Small intestine (tissue), 7 donors: ENCODE data around the gene IFNGR1. TPM values are rescaled to one million over a fixed set of nuclear protein-coding genes. Genes with fewer than 3 reads are reported as not detected.

Experiments
- DNase-seq, 2 donors: peaks; one replicate each; pipeline versions ENCODE4 v3.0.0 to v3.0.0-alpha.2; 2013
- FAIRE-seq: peaks from 2 replicates; lab custom pipeline; 2012; peaks lifted over from hg19 to GRCh38; lab: Jason Lieb, UNC
- H3K27ac ChIP-seq, 3 donors: one replicate each; pipeline ENCODE4 v1.5.1; 2013; ENCODE audit warnings: low read length in 2 of 3, mild to moderate bottlenecking in 2 of 3, control low read depth in 1 of 3, inconsistent platforms in 1 of 3, low read depth in 1 of 3, moderate library complexity in 1 of 3
- H3K27me3 ChIP-seq, 3 donors: one replicate each; pipeline ENCODE4 v1.6.1; 2013; ENCODE audit warnings: low read length in 3 of 3, inconsistent platforms in 1 of 3; ENCODE audit not compliant: control insufficient read depth in 3 of 3, insufficient read depth in 3 of 3
- H3K36me3 ChIP-seq, 3 donors: one replicate each; pipeline ENCODE4 v1.6.1; 2013; ENCODE audit warnings: low read length in 3 of 3, inconsistent platforms in 1 of 3, low read depth in 1 of 3, mild to moderate bottlenecking in 1 of 3, moderate library complexity in 1 of 3; ENCODE audit not compliant: control insufficient read depth in 3 of 3, insufficient read depth in 2 of 3
- H3K4me1 ChIP-seq, 3 donors: one replicate each; pipeline ENCODE4 v1.6.1; 2013; ENCODE audit warnings: low read length in 2 of 3, inconsistent platforms in 1 of 3, low read depth in 1 of 3, mild to moderate bottlenecking in 1 of 3, moderate library complexity in 1 of 3; ENCODE audit not compliant: control insufficient read depth in 3 of 3, insufficient read depth in 2 of 3
- H3K4me3 ChIP-seq, 3 donors: one replicate each; pipeline ENCODE4 v1.5.1; 2013; ENCODE audit warnings: low read length in 3 of 3, control low read depth in 1 of 3, inconsistent platforms in 1 of 3, low read depth in 1 of 3, mild to moderate bottlenecking in 1 of 3, moderate library complexity in 1 of 3
- H3K9me3 ChIP-seq, 2 donors: one replicate each; pipeline ENCODE4 v1.6.1; 2013; ENCODE audit warnings: low read depth in 1 of 2, low read length in 1 of 2; ENCODE audit not compliant: control insufficient read depth in 2 of 2, insufficient read depth in 1 of 2
- WGBS, 3 donors: extraction: QIAGEN DNeasy Blood & Tissue Kit; methylation state at CpG; one replicate each; pipeline ENCODE4 v1.1.7; 2013; 5-methylcytosine and 5-hydroxymethylcytosine counted together
- polyA plus RNA-seq, 4 donors: library from polyadenylated mRNA; stranded (reverse) in 3 of 4; unstranded in 1 of 4; fragments of 200-250 nt in 3 of 4; fragments of 120-200 nt in 1 of 4; gene quantifications; one replicate each; pipeline versions ENCODE4 v1.2.1 to v1.2.3, GENCODE V29; 2013
- donor health status: healthy with polysubstance abuse.
- donor health status: control.
- donor health status: control.
- donor health status: Bipolar disorder and iron deficiency.
- donor health status: healthy.

The IFNGR1 gene
- polyA plus RNA-seq, 4 donors: 78.1 to 109 (median 90.5) TPM

- Histone ChIP-seq H3K4me3 (no peak overlapping the region), H3K36me3 (peaks cover 9 to 20% (median 13%) of the 10 kb centered on the region in 3 donors), H3K27ac (no peak overlapping the region), H3K9me3 (peaks cover 0 to 27% of the 10 kb centered on the region in 2 donors), H3K27me3 (no peaks in the 10 kb centered on the region), H3K4me1 (peaks cover 0 to 3% (median 2%) of the 10 kb centered on the region in 3 donors)
- WGBS, 3 donors: 24 to 46% (median 31%) methylated on average over 1 of the region's 1 CpG
- FAIRE-seq (no peak), DNase-seq (no peak)
Observed at GRCh38 chr6:137206577-137206976, 12.6 kb downstream of the IFNGR1 start.

GRCh38 chr6:137203256-137203655 is 15.9 kb downstream of the IFNGR1 start:
- FAIRE-seq (no peak), DNase-seq (no peak)
- WGBS, 3 donors: 98 to 99% (median 98%) methylated on average over 2 of the region's 2 CpGs
- no peaks in the 10 kb centered on the region for H3K4me1 ChIP-seq
- peaks cover 17 to 20% (median 18%) of the 10 kb centered on the region in 3 donors for H3K36me3 ChIP-seq
- peaks cover 0 to 6% of the 10 kb centered on the region in 2 donors for H3K9me3 ChIP-seq
- no peaks in the 10 kb centered on the region for H3K27me3 ChIP-seq
- H3K27ac ChIP-seq: no peak overlapping the region
- no peak overlapping the region for H3K4me3 ChIP-seq

- Histone ChIP-seq H3K4me3 (no peak overlapping the region), H3K4me1 (no peaks in the 10 kb centered on the region), H3K9me3 (no peaks in the 10 kb centered on the region), H3K36me3 (peaks cover 17 to 20% (median 18%) of the 10 kb centered on the region in 3 donors), H3K27me3 (no peaks in the 10 kb centered on the region), H3K27ac (no peak overlapping the region)
- DNase-seq (no peak), FAIRE-seq (no peak)
- WGBS, 3 donors: 84 to 91% (median 89%) methylated on average over 6 of the region's 6 CpGs
Observed at GRCh38 chr6:137202078-137202477, 17.1 kb downstream of the IFNGR1 start.

GRCh38 chr6:137201006-137201405 is 18.2 kb downstream of the IFNGR1 start:
- Histone ChIP-seq H3K4me3 (no peak overlapping the region), H3K4me1 (no peaks in the 10 kb centered on the region), H3K9me3 (no peaks in the 10 kb centered on the region), H3K36me3 (peaks cover 17 to 20% (median 18%) of the 10 kb centered on the region in 3 donors), H3K27me3 (no peaks in the 10 kb centered on the region), H3K27ac (no peak overlapping the region)
- 96 to 97% (median 97%) methylated on average over 1 of the region's 1 CpG for WGBS, 3 donors
- FAIRE-seq (no peak), DNase-seq (no peak)

GRCh38 chr6:137200288-137200687 is 18.9 kb downstream of the IFNGR1 start:
- peaks cover 10 to 20% (median 18%) of the 10 kb centered on the region in 3 donors for H3K36me3 ChIP-seq

GRCh38 chr6:137197684-137198645 is 21.2 kb downstream of the IFNGR1 start:
- H3K36me3 ChIP-seq: peaks cover 4 to 18% (median 11%) of the 10 kb centered on the region in 3 donors
- 94 to 97% (median 96%) methylated on average over 11 of the region's 11 CpGs for WGBS, 3 donors
- FAIRE-seq: no peak

More at GRCh38 chr6:137200288-137200687, 18.9 kb downstream of the IFNGR1 start:
- FAIRE-seq: no peak
- WGBS, 3 donors: 65 to 81% (median 69%) methylated on average over 4 of the region's 4 CpGs
- peak in 1 of 2 donors; percentile 50 for DNase-seq
- no peaks in the 10 kb centered on the region for H3K9me3 ChIP-seq
- no peak overlapping the region for H3K4me3 ChIP-seq
- H3K27ac ChIP-seq: no peak overlapping the region
- H3K27me3 ChIP-seq: no peaks in the 10 kb centered on the region
- no peaks in the 10 kb centered on the region for H3K4me1 ChIP-seq

GRCh38 chr6:137193256-137194070 is 25.7 kb downstream of the IFNGR1 start:
- no peak overlapping the region for H3K27ac ChIP-seq
- H3K9me3 ChIP-seq: peaks cover 0 to 8% of the 10 kb centered on the region in 2 donors
- no peak for DNase-seq
- H3K4me3 ChIP-seq: no peak overlapping the region
- H3K4me1 ChIP-seq: no peaks in the 10 kb centered on the region
- no peak for FAIRE-seq
- no peaks in the 10 kb centered on the region for H3K27me3 ChIP-seq
- WGBS, 3 donors: 59 to 75% (median 67%) methylated on average over 5 of the region's 5 CpGs
- H3K36me3 ChIP-seq: peaks cover 0 to 3% (median 2%) of the 10 kb centered on the region in 3 donors

More at GRCh38 chr6:137197684-137198645, 21.2 kb downstream of the IFNGR1 start:
- no peak for DNase-seq
- Histone ChIP-seq H3K27ac (no peak overlapping the region), H3K27me3 (no peaks in the 10 kb centered on the region), H3K4me3 (no peak overlapping the region), H3K4me1 (no peaks in the 10 kb centered on the region), H3K9me3 (no peaks in the 10 kb centered on the region)

GRCh38 chr6:137192821-137193220 is 26.4 kb downstream of the IFNGR1 start:
- H3K4me1 ChIP-seq: no peaks in the 10 kb centered on the region
- H3K9me3 ChIP-seq: peaks cover 0 to 9% of the 10 kb centered on the region in 2 donors
- no peaks in the 10 kb centered on the region for H3K36me3 ChIP-seq
- H3K27ac ChIP-seq: no peak overlapping the region
- no peak overlapping the region for H3K4me3 ChIP-seq
- WGBS, 3 donors: 81 to 91% (median 85%) methylated on average over 4 of the region's 4 CpGs
- FAIRE-seq: no peak
- H3K27me3 ChIP-seq: no peaks in the 10 kb centered on the region
- no peak for DNase-seq
